Astrocyte of the cerebellum (primary cell): Measurements from ENCODE around the gene GREM2.
A peak's percentile ranks its signal among the peaks of the same experiment; 100 is the strongest.

ENCODE experiments used
- DNase-seq: peaks from one replicate; pipeline ENCODE4 v3.0.0-alpha.2; 2011; ENCODE audit warnings: low read depth
- H3K4me3 ChIP-seq: 2 replicates; pipeline ENCODE4 v1.5.1; 2011; ENCODE audit warnings: mild to moderate bottlenecking, low read depth, low read length, moderate library complexity
- in situ Hi-C: cut with HindIII; loops from 2 replicates; pipeline ENCODE4 v1.10.0; 2017; ENCODE audit warnings: low sequenced_read_pairs
- TF ChIP-seq, protein P1 (sequence below): IDR thresholded peaks from 2 replicates; pipeline ENCODE4 v1.5.1; 2012; ENCODE audit warnings: low read length, low read depth, moderate library complexity, mild to moderate bottlenecking; ENCODE audit errors: missing control alignments

Gene GREM2

GRCh38 chr1:240611619-240612480 lies at the start of gene GREM2:
GREM2 (minus strand) TSS chr1:240612155; CDS start chr1:240493475, 118,680 bp downstream.
- H3K4me3 ChIP-seq, result peak within 1 kb of the TSS; percentile 54
- TF ChIP-seq, protein P1, sequence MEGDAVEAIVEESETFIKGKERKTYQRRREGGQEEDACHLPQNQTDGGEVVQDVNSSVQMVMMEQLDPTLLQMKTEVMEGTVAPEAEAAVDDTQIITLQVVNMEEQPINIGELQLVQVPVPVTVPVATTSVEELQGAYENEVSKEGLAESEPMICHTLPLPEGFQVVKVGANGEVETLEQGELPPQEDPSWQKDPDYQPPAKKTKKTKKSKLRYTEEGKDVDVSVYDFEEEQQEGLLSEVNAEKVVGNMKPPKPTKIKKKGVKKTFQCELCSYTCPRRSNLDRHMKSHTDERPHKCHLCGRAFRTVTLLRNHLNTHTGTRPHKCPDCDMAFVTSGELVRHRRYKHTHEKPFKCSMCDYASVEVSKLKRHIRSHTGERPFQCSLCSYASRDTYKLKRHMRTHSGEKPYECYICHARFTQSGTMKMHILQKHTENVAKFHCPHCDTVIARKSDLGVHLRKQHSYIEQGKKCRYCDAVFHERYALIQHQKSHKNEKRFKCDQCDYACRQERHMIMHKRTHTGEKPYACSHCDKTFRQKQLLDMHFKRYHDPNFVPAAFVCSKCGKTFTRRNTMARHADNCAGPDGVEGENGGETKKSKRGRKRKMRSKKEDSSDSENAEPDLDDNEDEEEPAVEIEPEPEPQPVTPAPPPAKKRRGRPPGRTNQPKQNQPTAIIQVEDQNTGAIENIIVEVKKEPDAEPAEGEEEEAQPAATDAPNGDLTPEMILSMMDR, result no peak
- DNase-seq, result peak; percentile 87
- in situ Hi-C loops, result no loop called here

- peak; percentile 47 for DNase-seq
- in situ Hi-C loops, result no loop called here
- TF ChIP-seq, protein P1, result no peak
- H3K4me3 ChIP-seq, result no peak overlapping the region
These were observed 46.5 kb upstream of the GREM2 start for GRCh38 chr1:240658312-240658960.

DNA sequence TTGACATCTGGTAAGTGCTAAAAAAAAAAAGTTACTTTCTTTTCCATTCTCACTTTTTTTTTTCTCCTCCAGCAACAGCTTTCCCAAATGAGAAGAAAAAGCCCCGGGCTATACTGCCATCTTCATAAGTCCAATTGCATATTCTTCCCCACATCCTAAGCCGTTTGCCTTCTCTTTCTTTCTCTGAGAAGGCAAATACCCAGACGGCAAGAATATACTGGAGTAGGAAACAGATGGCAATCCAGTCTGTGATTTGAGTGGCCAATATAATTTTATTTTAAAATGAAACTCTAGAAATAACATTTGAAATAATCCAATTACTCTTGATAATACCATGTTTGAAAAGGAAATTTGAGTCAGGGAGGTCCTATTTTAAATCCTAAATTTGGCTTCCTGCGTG lies 44.6 kb upstream of the GREM2 start:
- H3K4me3 ChIP-seq, result no peak overlapping the region
- TF ChIP-seq, protein P1, result no peak
- no peak for DNase-seq
- in situ Hi-C loops, result no loop called here

DNA sequence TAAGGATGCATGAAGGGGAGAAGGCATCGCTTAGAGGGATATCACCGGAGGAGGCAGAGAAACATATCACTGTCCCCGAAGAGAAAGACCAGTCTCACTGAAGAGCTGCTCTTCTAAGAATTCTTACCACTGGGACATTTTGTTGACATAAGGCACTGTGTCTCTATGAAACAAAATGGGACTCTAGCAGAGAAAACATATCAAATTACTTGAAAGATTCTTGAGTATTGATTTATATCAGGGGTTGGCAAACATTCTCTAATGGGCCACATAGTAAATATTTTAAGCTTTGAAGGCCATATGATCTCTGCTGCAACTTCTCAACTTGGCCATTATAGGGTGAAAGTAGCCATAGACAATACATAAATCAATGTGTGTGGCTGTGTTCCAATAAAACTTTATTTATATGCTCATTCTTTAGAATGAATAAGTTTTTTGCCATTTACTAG lies 41.0 kb upstream of the GREM2 start:
- no peak for DNase-seq
- in situ Hi-C loops, result no loop called here
- TF ChIP-seq, protein P1, result no peak
- no peak overlapping the region for H3K4me3 ChIP-seq

- TF ChIP-seq, protein P1, result no peak
- no peak overlapping the region for H3K4me3 ChIP-seq
- DNase-seq, result no peak
- in situ Hi-C loops, result no loop called here
These were observed 40.6 kb upstream of the GREM2 start for GRCh38 chr1:240652549-240652948.

GRCh38 chr1:240650877-240651276 lies 38.9 kb upstream of the GREM2 start:
- TF ChIP-seq, protein P1, result no peak
- no peak for DNase-seq
- no peak overlapping the region for H3K4me3 ChIP-seq
- in situ Hi-C loops, result no loop called here
